Activated gamma-delta T cell (primary cell): ENCODE data around the gene WFDC12.

Experiments
- DNase-seq: peaks from one replicate; lab custom pipeline; 2025; lab: John Stamatoyannopoulos, UW

WFDC12 gene

DNA sequence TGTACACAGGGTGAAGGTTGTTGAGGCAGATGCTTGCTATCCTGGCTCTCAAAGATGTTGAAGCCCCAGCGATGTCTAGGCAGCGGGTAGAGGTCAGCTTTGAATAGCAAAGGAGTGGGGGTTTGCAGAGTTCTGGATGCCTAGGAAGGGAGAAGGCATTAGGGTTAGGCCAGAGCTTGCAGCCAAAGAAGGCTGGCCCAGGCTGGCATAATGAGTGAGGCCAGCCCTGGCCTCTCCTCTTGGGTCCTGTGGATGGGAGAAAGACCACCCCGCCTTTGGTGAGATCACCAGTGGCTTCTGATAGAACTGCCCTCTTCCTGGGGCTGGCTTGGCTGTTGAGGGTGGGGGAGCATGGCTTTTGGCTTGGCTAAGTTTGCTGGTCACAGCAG is 8.9 kb downstream of the WFDC12 start:
- DNase-seq = no peak

DNA sequence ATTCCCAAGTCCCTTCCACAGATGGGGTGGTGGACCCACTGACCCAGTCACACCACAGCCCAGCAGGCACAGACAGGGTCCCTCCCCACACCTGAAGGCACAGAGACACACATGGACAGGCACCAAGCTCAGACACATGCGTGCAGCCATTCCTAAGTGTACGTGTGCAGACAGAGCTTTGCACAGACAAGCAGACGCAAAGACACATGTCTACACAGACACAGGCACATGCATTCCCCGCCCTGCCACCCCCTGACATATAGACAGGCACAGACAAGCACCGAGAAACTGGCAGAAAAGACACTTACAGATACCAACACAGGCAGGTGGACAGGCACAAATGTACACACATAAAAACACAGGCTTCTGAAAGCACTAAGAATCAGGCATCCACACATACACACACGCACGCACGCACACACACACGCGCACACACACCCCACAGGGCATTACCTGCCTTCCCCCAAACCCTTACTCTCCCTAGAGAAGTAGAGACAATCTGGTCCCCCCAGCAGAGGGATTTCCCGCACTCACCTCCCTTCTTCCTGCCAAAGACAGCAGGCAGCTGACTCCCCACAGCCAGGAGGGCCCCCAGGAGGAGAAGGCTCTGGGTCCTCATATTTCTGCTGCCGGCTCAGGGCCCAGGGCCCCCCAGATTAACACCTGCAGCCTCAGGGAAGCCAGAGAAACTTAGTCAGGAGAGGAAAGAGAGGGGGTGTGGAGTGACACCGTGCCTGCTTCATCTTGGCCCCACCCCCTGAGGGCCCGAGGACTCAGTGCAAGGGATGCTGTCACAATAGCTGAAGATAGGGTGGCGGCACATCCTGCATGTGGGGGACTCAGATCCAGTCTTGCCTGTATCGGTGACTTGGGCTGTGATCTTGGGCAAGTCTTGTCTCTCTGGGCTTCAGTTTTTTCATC is 9.5 kb downstream of the WFDC12 start, which contains the start of gene WFDC5:
TSS of gene WFDC5 (minus strand) at position 710 of the 921 bp plus-strand sequence. CDS start at position 619, 91 bp downstream.
- DNase-seq = no peak

DNA sequence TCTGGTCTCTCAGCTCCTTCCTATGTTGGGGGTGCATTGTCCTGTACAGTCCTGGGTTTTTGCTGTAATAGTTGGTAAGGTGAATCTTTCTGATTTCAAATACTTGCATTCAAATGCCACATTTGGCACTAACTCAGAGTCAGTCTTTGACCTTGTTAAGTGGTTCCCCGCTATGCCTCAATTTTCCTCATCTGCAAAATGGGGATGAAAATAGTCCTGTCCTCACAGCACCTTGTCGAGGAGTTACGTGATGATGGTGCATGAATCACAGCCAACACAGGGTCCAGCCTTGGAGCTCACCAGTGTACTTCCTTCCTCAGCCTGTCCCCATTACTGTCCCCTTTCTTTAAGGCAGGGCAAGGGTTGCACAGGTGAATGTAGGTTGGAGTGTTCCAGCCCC is 10.4 kb downstream of the WFDC12 start:
- no peak for DNase-seq

DNA sequence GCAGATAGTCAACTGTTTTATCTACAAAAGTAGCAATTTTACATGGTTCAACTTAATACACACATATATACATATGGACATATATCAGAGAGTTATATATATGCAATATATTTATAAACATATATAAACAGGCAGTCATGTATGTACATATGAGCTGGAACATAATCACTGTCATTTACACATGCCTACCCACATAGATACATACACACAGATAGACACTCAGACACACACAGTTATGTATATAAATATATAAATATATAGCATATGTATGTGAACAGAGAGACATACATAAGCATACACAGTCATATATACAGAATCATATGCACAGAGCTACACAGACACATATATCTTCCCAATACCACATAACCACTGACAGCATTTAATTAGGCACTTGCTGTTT is 11.5 kb downstream of the WFDC12 start:
- no peak for DNase-seq

DNA sequence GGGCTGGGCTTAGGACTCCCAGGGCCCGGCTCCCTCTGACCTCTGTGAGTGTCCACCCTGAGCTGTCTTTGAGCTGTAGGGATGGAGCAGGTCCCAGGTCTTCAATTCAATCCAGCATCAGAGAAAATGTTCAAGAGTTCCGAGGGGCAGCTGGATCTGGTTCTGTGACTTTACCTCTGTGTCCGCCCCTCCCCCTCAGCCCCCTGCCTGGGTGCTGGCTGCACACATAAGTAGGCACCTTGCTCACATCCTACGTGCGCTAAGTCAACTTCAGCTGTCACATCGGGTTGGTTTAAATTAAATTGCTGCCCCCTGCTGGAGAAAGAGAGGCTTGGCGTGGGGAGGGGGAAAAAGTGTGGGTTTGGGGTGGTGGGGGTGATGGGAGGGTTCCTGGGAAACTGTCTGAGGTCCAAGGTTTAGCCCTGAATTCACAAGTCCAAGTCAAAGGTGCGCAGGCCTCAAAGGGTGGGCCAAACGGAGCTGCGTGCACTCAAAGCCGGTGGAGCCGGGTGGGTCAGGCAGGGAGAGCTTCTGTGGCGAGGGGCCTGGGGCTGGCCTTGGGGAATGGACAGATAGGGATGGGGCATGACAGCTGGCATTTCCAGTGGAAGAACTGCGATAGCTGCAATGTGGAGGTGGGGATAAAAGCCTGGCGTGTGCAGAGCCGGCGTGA is 12.3 kb downstream of the WFDC12 start:
- DNase-seq = no peak

DNA sequence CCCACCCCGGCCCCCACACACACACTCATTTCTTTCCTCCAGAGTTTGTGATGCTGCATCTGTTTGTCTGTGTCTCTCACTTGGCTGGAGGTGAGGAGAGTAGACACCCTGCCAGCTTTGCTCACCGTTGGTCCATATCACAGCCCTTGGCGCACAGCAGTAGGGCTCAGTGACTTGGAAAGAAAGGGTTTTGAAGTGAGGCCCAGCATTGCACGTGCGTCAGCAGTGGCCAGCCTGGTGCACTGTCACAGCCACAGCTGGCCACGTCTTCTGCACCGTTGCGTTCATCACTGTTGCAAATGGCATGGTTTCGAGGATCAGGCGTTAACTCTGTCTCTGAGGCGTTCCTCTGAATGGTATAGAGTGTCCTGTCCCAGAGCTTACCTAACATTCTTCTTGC is 13.0 kb downstream of the WFDC12 start:
- DNase-seq = no peak

DNA sequence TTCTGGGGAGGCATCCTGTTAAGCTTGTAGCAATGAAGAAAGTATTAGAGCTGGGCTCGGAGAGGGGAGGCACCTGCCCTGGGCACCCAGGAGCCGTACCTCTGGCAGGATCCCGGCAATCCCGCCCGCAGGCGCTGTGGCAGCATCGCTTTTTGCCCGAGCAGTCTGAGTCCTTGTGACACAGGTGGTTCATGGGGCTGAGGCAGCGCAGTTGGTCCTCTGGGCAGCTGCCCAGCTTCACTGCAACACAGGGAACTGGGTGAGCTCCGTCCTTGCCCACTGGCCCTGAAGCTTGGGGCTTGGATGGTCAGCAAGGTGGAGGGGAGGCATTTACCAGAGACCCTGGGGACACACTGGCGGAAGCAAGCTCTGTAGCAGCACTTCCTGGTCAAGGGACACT is 14.0 kb downstream of the WFDC12 start:
- DNase-seq = no peak

DNA sequence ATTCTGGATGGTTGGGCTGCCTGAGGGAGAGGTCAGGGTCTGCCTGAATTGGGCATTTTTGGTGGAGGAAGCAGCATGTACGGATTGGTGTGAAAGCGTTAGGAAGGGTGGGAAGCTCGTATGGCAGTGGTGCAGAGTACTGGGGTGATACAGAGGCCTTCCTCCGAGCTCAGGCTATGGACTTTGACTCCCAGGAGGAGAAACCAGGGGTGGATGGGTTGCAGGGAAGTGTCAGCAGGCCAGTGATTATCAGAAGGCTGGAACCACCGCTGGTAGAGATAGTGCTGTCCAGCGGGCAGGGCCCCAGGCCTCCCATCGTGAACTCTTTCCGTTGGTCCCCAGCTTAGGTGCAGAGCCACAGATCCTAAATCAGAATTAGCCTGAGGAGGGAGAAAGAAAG is 14.6 kb downstream of the WFDC12 start:
- DNase-seq = no peak

DNA sequence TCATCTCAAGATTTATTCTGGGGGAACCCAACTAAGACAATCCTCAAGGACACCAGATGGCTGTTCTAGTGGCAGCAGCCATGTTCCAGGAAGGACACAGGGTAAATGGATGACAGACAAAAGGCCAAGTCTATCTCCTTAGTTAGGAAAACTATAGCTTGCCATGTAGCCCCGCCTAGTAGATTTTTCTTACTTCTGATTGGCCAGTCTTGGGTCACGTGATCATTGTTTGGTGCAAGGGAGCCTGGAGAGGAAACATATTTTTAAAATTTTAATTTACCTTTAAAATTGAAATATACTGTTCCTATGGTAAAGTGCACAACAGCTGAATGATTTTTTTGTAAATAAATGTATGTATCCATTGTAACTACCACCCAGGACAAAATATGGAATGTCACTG is 18.9 kb downstream of the WFDC12 start:
- DNase-seq = no peak

DNA sequence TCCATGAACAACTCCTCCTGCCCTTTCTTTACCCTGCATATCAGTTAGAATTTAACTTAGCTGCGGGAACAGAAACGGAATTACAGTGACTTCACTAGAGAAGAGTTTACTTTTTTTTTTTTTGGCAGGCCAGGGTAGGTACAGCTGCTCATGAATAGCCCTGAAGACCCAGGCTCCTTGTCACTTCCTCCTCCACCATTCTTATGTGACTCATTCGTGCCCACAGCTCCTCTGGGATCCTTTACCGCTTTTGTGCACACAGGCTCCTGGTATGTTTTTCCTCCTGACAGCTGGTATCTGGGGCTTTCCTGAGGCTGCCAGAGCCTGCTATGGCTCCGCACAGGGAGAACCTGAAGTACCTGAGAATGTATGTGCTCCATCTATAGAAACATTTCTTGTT is 19.5 kb downstream of the WFDC12 start:
- DNase-seq = no peak

DNA sequence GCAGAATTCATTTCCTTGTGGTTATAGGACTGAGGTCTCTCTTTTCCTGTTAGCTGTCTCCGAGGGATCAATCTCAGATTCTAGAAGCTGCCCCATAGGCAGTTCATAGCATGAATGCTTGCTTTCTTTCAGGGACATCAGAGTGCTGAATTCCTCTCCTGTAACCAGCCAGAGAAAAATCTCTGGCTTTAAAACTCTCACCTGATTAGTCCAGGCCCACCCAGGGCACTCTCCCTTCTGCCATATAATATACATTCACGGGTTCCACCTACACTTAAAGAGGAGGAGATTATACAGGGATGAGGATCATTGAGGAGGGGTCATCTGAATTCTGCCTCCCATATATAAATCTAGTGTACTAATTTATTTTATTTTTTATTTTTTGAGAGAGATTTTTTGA is 21.2 kb downstream of the WFDC12 start:
- DNase-seq = no peak

DNA sequence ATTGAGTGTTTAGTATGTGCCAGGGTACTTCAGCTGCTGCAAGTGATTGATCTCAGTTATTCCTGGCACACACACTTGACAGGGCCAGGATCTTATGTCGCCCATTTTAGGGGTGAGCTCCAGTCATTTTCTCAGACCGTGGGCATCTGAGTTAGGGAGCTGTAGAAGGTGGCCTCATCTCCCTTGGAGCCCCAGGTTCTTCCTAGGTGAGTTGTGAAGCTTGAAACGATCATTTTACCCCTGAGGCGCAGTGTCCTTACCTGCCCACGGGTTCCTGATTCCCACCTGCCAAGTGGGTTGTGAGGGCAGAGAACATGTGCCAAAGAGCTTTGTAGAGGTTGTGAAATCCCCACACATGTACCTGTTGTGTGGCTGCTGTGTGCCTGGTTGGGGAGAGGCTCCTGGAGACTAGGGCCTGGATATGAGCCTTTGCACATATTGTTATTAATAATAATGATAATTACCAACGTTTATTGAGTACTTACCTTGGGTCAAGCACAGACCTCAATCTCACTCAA is 22.9 kb downstream of the WFDC12 start:
- no peak for DNase-seq

DNA sequence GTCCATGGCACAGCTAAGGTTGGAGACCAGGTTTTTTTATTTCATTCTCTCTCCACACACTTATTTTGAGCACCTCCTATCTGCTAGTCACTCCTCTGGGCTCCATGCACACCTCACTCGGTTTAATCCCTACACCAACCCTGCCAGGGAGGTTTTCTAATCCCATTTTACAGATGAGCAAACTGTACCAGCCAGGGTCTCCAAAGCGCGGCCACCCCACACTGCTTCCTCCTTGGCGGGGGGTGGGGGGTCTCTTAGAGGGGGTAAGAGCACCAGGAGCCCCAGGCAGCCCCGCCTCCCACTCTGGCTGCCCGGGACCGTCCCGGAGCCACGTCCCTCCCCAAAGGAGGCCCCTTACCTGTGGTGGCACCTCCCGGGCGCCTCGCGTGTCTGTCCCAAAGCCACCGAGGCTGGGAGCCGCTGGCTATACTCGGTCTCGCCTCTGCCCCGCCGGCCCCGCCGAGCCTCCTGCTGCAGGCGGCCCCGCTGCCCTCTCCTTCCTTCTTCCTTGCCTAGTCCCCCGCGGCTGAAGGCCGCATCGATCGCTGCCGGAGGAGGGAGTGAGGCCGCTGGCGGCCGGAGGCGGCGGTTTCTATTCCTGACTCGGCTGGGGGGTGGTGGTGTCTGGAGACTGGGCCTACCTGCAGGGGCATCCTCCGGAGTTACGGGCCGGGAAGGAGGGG is 23.6 kb downstream of the WFDC12 start, which contains the start of gene KCNS1:
TSS of gene KCNS1 (minus strand) at position 565 of the 683 bp plus-strand sequence. CDS start 1,891 bp downstream, outside the sequence.
- no peak for DNase-seq

DNA sequence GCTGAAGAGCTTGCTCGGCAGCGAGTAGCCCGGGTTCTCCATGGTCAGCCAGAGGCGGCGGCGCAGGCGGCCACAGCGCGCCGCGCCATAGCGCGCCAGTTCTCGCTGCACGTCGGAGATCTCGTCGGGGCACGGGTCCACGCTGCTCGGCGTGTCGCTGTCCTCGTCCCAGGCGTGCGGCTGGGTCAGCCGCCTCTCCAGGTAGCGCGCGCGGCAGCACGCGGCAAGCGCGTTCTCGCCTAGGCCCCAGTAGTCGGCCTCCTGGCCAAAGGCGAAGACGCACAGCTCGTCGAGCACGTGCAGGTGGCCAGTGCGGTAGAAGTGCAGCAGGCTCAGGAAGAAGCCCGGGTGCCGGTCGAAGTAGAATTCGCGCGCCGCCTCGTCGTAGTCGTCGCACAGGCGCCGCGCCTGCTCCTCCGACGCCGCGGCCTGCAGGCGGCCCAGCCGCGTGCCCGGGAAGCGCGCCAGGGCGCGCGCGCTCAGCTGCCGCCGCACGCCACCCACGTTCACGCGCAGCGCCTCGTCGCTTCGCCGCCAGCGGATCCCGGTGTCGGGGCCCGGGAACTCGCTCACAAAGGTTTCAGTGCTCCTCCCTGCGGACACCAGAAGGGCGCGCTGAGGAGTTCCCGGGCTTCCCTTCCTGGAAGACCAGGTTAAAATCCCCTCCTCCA is 26.0 kb downstream of the WFDC12 start:
- DNase-seq = no peak

DNA sequence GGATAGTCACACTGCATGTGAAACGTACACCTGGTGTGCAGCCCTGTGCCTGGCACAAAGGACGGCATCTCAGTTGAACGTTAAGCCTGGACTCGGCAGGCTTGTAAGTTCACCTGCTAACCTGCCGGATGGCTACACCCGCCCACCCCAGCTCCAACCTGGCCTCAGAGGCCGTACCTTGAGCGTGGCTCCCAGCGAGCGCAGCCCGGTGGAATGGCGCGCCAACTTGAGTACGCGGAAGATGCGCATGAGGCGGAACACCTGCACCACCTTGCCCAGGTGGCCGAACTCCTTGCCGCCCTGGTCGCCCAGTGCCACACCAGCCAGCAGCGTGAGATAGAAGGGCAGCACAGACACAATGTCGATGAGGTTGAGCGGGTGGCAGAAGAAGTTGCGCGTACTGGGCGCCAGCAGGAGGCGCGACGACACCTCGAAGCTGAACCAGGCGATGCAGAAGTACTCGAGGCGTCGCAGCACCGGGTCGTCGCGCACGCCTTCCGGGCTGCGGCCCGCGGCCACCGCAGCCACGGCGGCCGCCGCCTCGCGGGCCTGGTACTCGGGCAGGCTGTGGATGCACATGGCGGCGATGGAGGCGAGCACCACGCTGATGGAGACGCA is 26.7 kb downstream of the WFDC12 start:
- DNase-seq = no peak

DNA sequence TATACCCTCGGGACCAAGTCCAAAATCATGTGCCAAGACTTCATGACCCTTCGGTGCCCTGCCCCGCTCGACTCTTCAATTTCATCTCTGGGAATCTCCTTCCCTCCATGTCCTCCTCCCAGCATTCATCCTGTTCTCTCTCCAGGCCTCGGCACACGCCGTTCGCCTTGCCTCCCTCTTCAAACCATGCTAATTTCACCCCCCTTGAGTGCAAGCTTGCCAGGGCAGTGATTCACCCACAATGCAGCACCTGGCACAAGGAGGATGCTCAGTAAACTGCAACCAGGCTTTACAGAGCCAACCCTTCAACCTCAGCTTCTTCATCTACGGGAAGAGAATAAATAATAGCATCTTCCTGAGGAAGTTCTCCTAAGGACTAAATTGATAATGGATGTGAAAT is 27.5 kb downstream of the WFDC12 start:
- no peak for DNase-seq

DNA sequence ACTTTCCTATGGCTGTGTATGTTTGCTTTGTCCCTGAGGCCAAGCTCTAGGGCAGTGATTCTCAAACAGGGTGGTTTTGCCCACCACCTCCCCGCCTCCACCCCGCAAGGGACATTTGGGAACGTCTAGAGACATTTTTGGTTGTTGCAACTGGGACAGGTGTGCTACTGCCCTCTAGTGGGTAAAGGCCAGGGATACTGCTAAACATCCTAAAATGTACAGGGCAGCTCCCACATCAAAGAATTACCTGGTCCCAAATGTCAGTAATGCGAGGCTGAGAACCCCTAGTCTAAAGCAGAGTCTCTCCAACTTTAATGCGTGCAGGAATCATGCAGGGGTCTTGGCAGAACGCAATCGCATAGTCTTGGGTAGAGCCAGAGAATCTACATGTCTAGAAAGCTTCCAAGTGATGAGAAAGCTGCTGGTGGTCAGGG is 28.4 kb downstream of the WFDC12 start:
- no peak for DNase-seq

DNA sequence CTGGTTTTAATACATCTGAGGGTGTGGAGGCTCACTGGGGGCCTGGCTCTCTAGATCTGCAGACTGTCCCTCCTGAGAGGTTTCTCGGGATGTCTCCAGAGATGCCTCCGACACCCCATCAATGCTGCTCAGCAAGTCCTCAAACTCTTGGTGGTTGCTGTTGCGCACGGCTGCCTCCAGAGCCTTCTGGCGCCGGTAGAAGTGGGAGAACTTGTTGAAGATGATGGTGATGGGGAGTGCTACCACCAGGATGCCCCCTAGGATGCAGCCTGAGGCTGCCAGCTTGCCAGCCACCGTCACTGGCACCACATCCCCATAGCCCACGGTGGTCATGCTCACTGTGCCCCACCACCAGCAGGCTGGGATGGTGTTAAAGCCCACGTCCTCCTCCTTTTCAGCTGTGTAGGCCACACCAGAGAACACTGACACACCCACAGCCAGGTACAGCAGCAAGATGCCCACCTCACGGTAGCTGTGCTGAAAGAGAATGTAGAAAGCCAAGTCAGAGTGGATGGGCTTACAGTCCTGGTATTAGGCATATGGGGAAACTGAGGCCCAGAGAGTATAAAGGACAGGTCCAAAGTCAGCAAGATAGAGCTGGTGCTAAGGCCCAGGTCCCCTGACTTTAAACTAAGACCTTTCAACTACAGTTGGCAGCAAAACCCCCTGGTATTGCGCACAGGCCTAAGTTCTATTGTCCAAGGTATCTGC is 29.2 kb downstream of the WFDC12 start:
- DNase-seq = no peak

DNA sequence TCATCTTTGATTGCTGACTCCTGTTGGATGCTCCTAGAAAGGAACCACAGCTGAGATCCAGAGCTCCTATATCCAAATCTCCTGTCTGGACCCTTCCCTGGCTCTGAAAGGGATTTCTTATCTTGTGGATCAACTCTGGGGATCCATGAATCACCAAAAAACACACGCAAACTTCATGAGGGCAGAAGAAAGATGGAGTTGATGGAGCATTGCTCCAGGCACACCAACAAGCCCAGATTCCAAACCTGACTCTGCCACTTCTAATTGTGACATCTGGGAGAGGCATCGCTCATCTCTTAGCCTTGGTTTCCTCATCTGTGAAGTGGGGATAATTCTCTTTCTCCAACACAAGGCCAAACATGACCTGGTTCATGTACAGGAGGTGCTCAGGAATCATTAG is 30.1 kb downstream of the WFDC12 start:
- DNase-seq = no peak

DNA sequence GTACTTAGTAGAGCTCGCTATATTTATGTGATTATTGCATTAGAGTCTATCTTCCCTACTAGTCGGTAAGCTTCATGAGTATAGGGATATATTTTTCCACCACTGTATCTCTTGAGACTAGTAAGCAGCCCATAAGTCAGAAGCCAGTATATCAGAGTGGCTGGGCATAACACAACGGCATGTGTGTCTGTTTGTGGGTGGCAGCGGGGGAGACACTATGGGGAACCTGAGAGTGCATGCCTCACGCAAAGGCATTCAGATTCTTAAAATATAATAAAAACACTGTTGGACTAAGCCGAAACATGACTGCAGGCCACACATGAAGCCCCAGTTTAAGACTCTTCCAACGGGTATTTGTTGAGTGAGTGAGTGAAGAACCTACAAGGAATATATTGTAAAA is 31.4 kb downstream of the WFDC12 start:
- no peak for DNase-seq

DNA sequence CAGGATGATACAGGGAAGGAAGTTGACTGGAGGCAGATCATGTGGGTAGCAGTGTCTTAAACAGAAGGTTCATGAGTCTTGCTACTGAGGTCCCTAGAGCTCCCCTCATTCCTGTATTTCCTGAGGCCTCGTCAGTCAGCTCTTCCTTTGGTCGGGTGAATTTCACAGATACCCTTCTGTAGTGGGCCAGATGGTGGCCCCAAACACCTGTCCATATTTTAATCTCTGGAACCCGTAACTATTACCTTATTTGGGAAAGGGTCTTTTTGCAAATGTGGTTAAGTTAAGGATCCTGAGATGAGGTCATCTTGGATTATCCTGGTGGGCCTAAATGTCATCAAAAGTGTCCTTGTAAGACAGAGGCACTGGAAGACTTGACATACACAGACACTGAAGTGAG is 32.9 kb downstream of the WFDC12 start:
- no peak for DNase-seq
